H1 (cell line): ENCODE results near the gene GMPR2. TPM values are rescaled to one million over a fixed set of nuclear protein-coding genes. Genes with fewer than 3 reads are reported as not detected.
A peak's percentile ranks its signal among the peaks of the same experiment; 100 is the strongest.

Experiments used
- BRCA1 ChIP-seq: IDR thresholded peaks from 2 replicates; pipeline ENCODE4 v1.6.1; 2012; ENCODE audit warnings: low read depth, low read length, improper control_type of control experiment
- EGR1 ChIP-seq: IDR thresholded peaks from 2 replicates; pipeline ENCODE4 v1.6.1; 2011; ENCODE audit warnings: low read depth, low read length, borderline replicate concordance
- EP300 ChIP-seq, 2 experiments: IDR thresholded peaks; 1 replicate in 1 of 2; 2 replicates in 1 of 2; pipeline ENCODE4 v1.6.1; 2011 to 2012; ENCODE audit warnings: low read depth in 2 of 2, low read length in 2 of 2, mild to moderate bottlenecking in 2 of 2, borderline replicate concordance in 1 of 2, inconsistent platforms in 1 of 2, moderate library complexity in 1 of 2
- HDAC6 ChIP-seq: IDR thresholded peaks from one replicate; pipeline ENCODE4 v1.7.1; 2012; ENCODE audit warnings: low read depth, mild to moderate bottlenecking, inconsistent platforms, low read length, moderate library complexity
- PHF8 ChIP-seq: fragments of 200-600 bp; sonication (generic); conservative IDR thresholded peaks from 2 replicates; pipeline ENCODE4 v1.7.1; 2012; ENCODE audit warnings: low read depth, mild to moderate bottlenecking, inconsistent platforms, low read length, moderate library complexity
- RNF2 ChIP-seq: fragments of 200-900, 300-1000 bp; sonication (generic); IDR thresholded peaks from 2 replicates; pipeline ENCODE4 v1.7.1; 2016; ENCODE audit warnings: borderline replicate concordance, low read depth, mild to moderate bottlenecking, antibody characterized with exemption, low read length; ENCODE audit not compliant: poor library complexity, severe bottlenecking; ENCODE audit errors: missing control alignments
- RXRA ChIP-seq: IDR thresholded peaks from 2 replicates; pipeline ENCODE4 v1.6.1; 2011; ENCODE audit warnings: low read depth, mild to moderate bottlenecking, low read length, moderate library complexity; ENCODE audit not compliant: insufficient read depth
- SAP30 ChIP-seq: fragments of 300-600 bp; sonication (generic); IDR thresholded peaks from 2 replicates; pipeline ENCODE4 v1.7.1; 2012; ENCODE audit warnings: low read length, moderate library complexity, mild to moderate bottlenecking, inconsistent platforms; ENCODE audit not compliant: insufficient read depth, insufficient replicate concordance
- SIN3A ChIP-seq, 2 experiments: IDR thresholded peaks in 1 of 2; conservative IDR thresholded peaks in 1 of 2; 2 replicates each; pipeline ENCODE4 v1.6.1; 2011 to 2012; ENCODE audit warnings: low read length in 2 of 2, improper control_type of control experiment in 1 of 2, low read depth in 1 of 2, mild to moderate bottlenecking in 1 of 2
- SRF ChIP-seq: IDR thresholded peaks from 2 replicates; pipeline ENCODE4 v1.6.1; 2011; ENCODE audit warnings: mild to moderate bottlenecking, low read depth, low read length, moderate library complexity
- SUZ12 ChIP-seq: fragments of 200-600 bp; sonication (generic); IDR thresholded peaks from 2 replicates; pipeline ENCODE4 v1.6.1; 2012; ENCODE audit warnings: mild to moderate bottlenecking, inconsistent platforms, low read length, moderate library complexity, mixed read lengths
- TCF12 ChIP-seq: IDR thresholded peaks from 2 replicates; pipeline ENCODE4 v1.6.1; 2011; ENCODE audit warnings: low read depth, mild to moderate bottlenecking, low read length
- TEAD4 ChIP-seq: IDR thresholded peaks from 2 replicates; pipeline ENCODE4 v1.6.1; 2012; ENCODE audit warnings: low read depth, low read length, inconsistent platforms, mixed read lengths
- YY1 ChIP-seq: IDR thresholded peaks from 2 replicates; pipeline ENCODE4 v1.6.1; 2011; ENCODE audit warnings: low read depth, mild to moderate bottlenecking, low read length
- ZNF274 ChIP-seq: IDR thresholded peaks from 2 replicates; pipeline ENCODE4 v1.7.0; 2012; ENCODE audit warnings: low read length, borderline replicate concordance; ENCODE audit errors: extremely low read depth
- polyA plus RNA-seq, 7 experiments: library from polyadenylated mRNA; depleted of rRNA in 3 of 7; stranded (reverse) in 5 of 7; unstranded in 2 of 7; fragments of >200 nt in 5 of 7; fragments of 200-250 nt in 2 of 7; gene quantifications; 1 replicate in 5 of 7; 2 replicates in 1 of 7; 4 replicates in 1 of 7; pipeline versions ENCODE4 v1.2.1 to v1.2.3, GENCODE V29; 2011 to 2013; ENCODE audit warnings: missing spikeins in 2 of 7, mixed read lengths in 2 of 7
- total RNA-seq: library from RNA; stranded (reverse); fragmentation: NEBNext Ultra II Directional; extraction: Animal tissue kit (Norgen Biotek cat#: 25700); gene quantifications from 2 replicates; pipeline ENCODE4 v1.2.1, GENCODE V29; 2021

The GMPR2 gene
- total and polyA plus RNA-seq, 2 of the 8 experiments (the other 6 are each of a cell fraction or from before 2014, with no cell fraction given) = 61.6 to 85.3 TPM

GRCh38 chr14:24212924-24213865 lies 19.5 kb upstream of the GMPR2 start, which contains the start of gene CHMP4A (continued):
- no peak for TF ChIP-seq TEAD4
- TF ChIP-seq EP300 (IDR thresholded peaks at IDR 0.05; ENCODE audit: borderline replicate concordance in 1 of 2, low read depth in 2 of 2, low read length in 2 of 2) = no peak
- peak; percentile 99 for TF ChIP-seq PHF8
- no peak for TF ChIP-seq BRCA1
- no peak for TF ChIP-seq RNF2
- TF ChIP-seq SRF = peak; percentile 63
- no peak for TF ChIP-seq TCF12
- TF ChIP-seq YY1 = peak; percentile 82
- TF ChIP-seq EGR1 = no peak
- no peak for TF ChIP-seq ZNF274
- TF ChIP-seq HDAC6 = no peak
- TF ChIP-seq SAP30 = no peak
- TF ChIP-seq SUZ12 = no peak
- peak in 1 of 2 experiments; percentile 75; a peak in 1 of 4 replicates for TF ChIP-seq SIN3A (conservative IDR thresholded peaks at IDR 0.05 in 1 of 2, IDR thresholded peaks at IDR 0.05 in 1 of 2; ENCODE audit: low read depth in 1 of 2, low read length in 2 of 2)
- TF ChIP-seq RXRA = no peak
